GM12892 (cell line): ENCODE results near the gene STAU1.
"Not testable (repeated sequence)": the region's sequence is repeated elsewhere in the genome, so short reads cannot be mapped to it uniquely, and the experiment has no call there.

ENCODE experiments used
- DNase-seq: peaks from one replicate; pipeline ENCODE4 v3.0.0; 2011; ENCODE audit not compliant: insufficient read length
- FAIRE-seq: peaks from 2 replicates; lab custom pipeline; 2011; peaks lifted over from hg19 to GRCh38; lab: Jason Lieb, UNC
- POLR2A ChIP-seq: IDR thresholded peaks from 2 replicates; pipeline ENCODE4 v1.6.1; 2011; ENCODE audit warnings: low read depth, low read length, control low read depth
- POLR2AphosphoS5 ChIP-seq: IDR thresholded peaks from 2 replicates; pipeline ENCODE4 v1.6.1; 2011; ENCODE audit warnings: low read depth, low read length, control low read depth
- TAF1 ChIP-seq: IDR thresholded peaks from 2 replicates; pipeline ENCODE4 v1.6.1; 2011; ENCODE audit warnings: low read depth, mild to moderate bottlenecking, control low read depth, low read length, borderline replicate concordance

The STAU1 gene

GRCh38 chr20:49132995-49133478, 55.1 kb downstream of the STAU1 start:
- DNase-seq = no peak
- FAIRE-seq = peak; percentile 58

GRCh38 chr20:49123982-49124381, 64.2 kb downstream of the STAU1 start:
- DNase-seq (no peak), FAIRE-seq (no peak)

More at GRCh38 chr20:49132995-49133478, 55.1 kb downstream of the STAU1 start:
- TF ChIP-seq POLR2AphosphoS5 = no peak
- 0 out of 2 replicates have a peak, but pooled peaks have one; percentile 22 for TF ChIP-seq POLR2A

GRCh38 chr20:49122920-49123319, 65.2 kb downstream of the STAU1 start:
- DNase-seq (no peak), FAIRE-seq (no peak)
- TF ChIP-seq POLR2AphosphoS5 (no peak), POLR2A (no peak), TAF1 (no peak)

More at GRCh38 chr20:49123982-49124381, 64.2 kb downstream of the STAU1 start:
- no peak for TF ChIP-seq POLR2AphosphoS5
- TF ChIP-seq POLR2A = no peak
- TF ChIP-seq TAF1 = no peak

GRCh38 chr20:49119988-49120387, 68.1 kb downstream of the STAU1 start:
- FAIRE-seq (no peak), DNase-seq (no peak)
- TF ChIP-seq POLR2A (no peak), TAF1 (no peak), POLR2AphosphoS5 (no peak)

GRCh38 chr20:49118307-49118706, 69.8 kb downstream of the STAU1 start:
- FAIRE-seq (no peak), DNase-seq (no peak)
- no peak for TF ChIP-seq POLR2A
- no peak for TF ChIP-seq TAF1
- no peak for TF ChIP-seq POLR2AphosphoS5

GRCh38 chr20:49115564-49115963, 72.6 kb downstream of the STAU1 start:
- TF ChIP-seq POLR2AphosphoS5 (no peak), TAF1 (no peak), POLR2A (no peak)
- no peak for FAIRE-seq
- no peak for DNase-seq

- DNase-seq (no peak), FAIRE-seq (no peak)
- TF ChIP-seq POLR2A = no peak
- TF ChIP-seq TAF1 = no peak
Measured at GRCh38 chr20:49112596-49113274, 75.4 kb downstream of the STAU1 start.

GRCh38 chr20:49110767-49111694, 77.1 kb downstream of the STAU1 start:
- FAIRE-seq = no peak
- no peak for TF ChIP-seq POLR2A
- TF ChIP-seq POLR2AphosphoS5 = no peak
- no peak for DNase-seq

- DNase-seq = no peak
- FAIRE-seq = no peak
Measured at GRCh38 chr20:49106328-49106727, 81.8 kb downstream of the STAU1 start.

GRCh38 chr20:49104979-49105547, 83.1 kb downstream of the STAU1 start:
- DNase-seq, FAIRE-seq: not testable (repeated sequence)

More at GRCh38 chr20:49106328-49106727, 81.8 kb downstream of the STAU1 start:
- TF ChIP-seq POLR2AphosphoS5 (no peak), POLR2A (no peak), TAF1 (no peak)

GRCh38 chr20:49104365-49104648, 83.8 kb downstream of the STAU1 start:
- TF ChIP-seq TAF1 (no peak), POLR2A (no peak; the same call in 1 of the 2 replicates), POLR2AphosphoS5 (no peak)
- DNase-seq = no peak
- FAIRE-seq = no peak
